ENCODE data around the gene BCAS4.

DNA sequence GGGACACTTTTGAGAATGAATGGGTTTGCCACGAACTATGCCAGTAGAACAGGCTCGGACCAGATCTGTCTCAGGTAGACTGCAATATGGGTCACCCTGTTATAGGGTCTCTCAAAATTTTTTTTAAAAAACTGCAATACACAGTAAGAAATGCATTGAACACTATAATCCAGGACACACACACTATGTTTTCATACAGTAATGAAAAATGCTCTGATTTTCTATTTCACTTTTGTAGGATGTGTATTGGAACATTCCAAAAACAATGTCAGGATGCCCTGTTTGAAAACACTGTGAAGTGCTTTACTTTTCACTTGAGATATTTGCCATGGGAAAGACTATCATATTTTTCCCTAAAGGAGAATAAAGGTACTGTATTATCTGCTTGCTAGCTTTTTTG, 38.4 kb upstream of the BCAS4 start:
- TF ChIP-seq CTCF (conservative IDR thresholded peaks at IDR 0.05): no peak
- TF ChIP-seq EZH2 (IDR thresholded peaks at IDR 0.05; ENCODE audit: low read depth): no peak

Data from PC-9 (cell line).